Ovary (tissue), 9 donors: ENCODE results near the gene RAB10. TPM values are rescaled to one million over a fixed set of nuclear protein-coding genes. Genes with fewer than 3 reads are reported as not detected.

ENCODE experiments used
- DNase-seq, 5 donors: peaks; one replicate each; pipeline ENCODE4 v3.0.0-alpha.2; 2019 to 2020
- H3K27ac ChIP-seq, 2 donors: fragments of 200-600 bp; one replicate each; pipeline versions ENCODE4 v1.5.1 to v1.8.0; 2019 to 2022
- H3K27me3 ChIP-seq: fragments of 200-600 bp; one replicate; pipeline ENCODE4 v1.8.0; 2022
- H3K36me3 ChIP-seq: fragments of 200-600 bp; sonication (generic); one replicate; pipeline ENCODE4 v1.5.1; 2019
- H3K4me1 ChIP-seq: one replicate; pipeline ENCODE4 v1.8.1; 2013; ENCODE audit warnings: mild to moderate bottlenecking, moderate library complexity; ENCODE audit not compliant: insufficient read depth
- H3K4me3 ChIP-seq: fragments of 200-600 bp; sonication (generic); one replicate; pipeline ENCODE4 v1.5.1; 2017
- H3K9me3 ChIP-seq, 2 donors: fragments of 200-600 bp in 1 of 2; sonication (generic) in 1 of 2; one replicate each; pipeline versions ENCODE4 v1.5.1 to v1.8.1; 2013 to 2019; ENCODE audit warnings: mild to moderate bottlenecking in 1 of 2, moderate library complexity in 1 of 2
- CTCF ChIP-seq, 3 donors: fragments of 450-650 bp in 2 of 3; fragments of 200-600 bp in 1 of 3; IDR thresholded peaks; one replicate each; pipeline versions ENCODE4 v1.5.1 to v1.8.0; 2016 to 2022; ENCODE audit warnings: antibody characterized with exemption in 3 of 3, mild to moderate bottlenecking in 1 of 3
- EP300 ChIP-seq: sonication (generic); formaldehyde crosslinking; IDR thresholded peaks from one replicate; pipeline ENCODE4 v1.6.1; 2017; ENCODE audit warnings: antibody characterized with exemption
- POLR2A ChIP-seq: fragments of 450-650 bp; IDR thresholded peaks from one replicate; pipeline ENCODE4 v1.6.1; 2017; ENCODE audit warnings: antibody characterized with exemption, mild to moderate bottlenecking, moderate library complexity
- WGBS, 3 donors: extraction: QIAGEN DNeasy Blood & Tissue Kit in 1 of 3; methylation state at CpG; one replicate each; pipeline versions ENCODE4 v1.1.5 to v1.1.7; 2013 to 2017; 5-methylcytosine and 5-hydroxymethylcytosine counted together
- intact Hi-C, 4 donors: fragments of 100-400 bp; cut with DNase I; formaldehyde crosslinking; loops; one replicate each; pipeline versions ENCODE4 v1.11.0 to v1.15.1; 2022 to 2023
- polyA plus RNA-seq, 2 donors: library from polyadenylated mRNA; stranded (reverse); fragments of 200-250 nt in 1 of 2; fragments of 350-450 nt in 1 of 2; fragmentation: Illumina TruSeq in 1 of 2; extraction: RNeasy Lipid Tissue Mini Kit (QIAGEN cat#74804) in 1 of 2; gene quantifications; one replicate each; pipeline ENCODE4 v1.2.3, GENCODE V29; 2013 to 2014
- total RNA-seq, 7 donors: library from RNA; depleted of rRNA in 2 of 7; stranded (reverse); fragments of >200 nt in 2 of 7; fragmentation: NEBNext Ultra II Directional in 3 of 7; extraction: Animal tissue kit (Norgen Biotek cat#: 25700) in 3 of 7; gene quantifications; one replicate each; pipeline versions ENCODE4 v1.1.0 to v1.2.4, GENCODE V29; 2016 to 2023
- donor health status: DM: no; HTN: no; CAD: no; lungs with moderate emphysema.
- donor health status: DM: no; HTN: no; CAD: no.
- donor health status: Bipolar disorder and iron deficiency.
- donor health status: DM: yes; HTN: yes; CAD: no.
- donor health status: DM: no; HTN: no; CAD: no.
- donor health status: DM: yes; HTN: yes; CAD: no.

Gene RAB10
- total and polyA plus RNA-seq, 9 donors = 37.6 to 112 (median 93.6) TPM

GRCh38 chr2:26075173-26075572, 41.3 kb downstream of the RAB10 start:
- Histone ChIP-seq H3K27ac (no peak overlapping the region), H3K4me1 (peaks cover 6% of the 10 kb centered on the region), H3K4me3 (no peak overlapping the region), H3K36me3 (no peaks in the 10 kb centered on the region), H3K9me3 (no peaks in the 10 kb centered on the region), H3K27me3 (no peaks in the 10 kb centered on the region)
- no peak for TF ChIP-seq POLR2A
- no peak for TF ChIP-seq CTCF (IDR thresholded peaks at IDR 0.05)
- TF ChIP-seq EP300 = no peak
- no peak for DNase-seq
- 7 to 13% (median 8%) methylated on average over 1 of the region's 1 CpG for WGBS, 3 donors
- intact Hi-C loops = no loop called here

GRCh38 chr2:26076001-26076587, 42.2 kb downstream of the RAB10 start:
- no peak overlapping the region for H3K4me3 ChIP-seq
- H3K4me1 ChIP-seq = peaks cover 6% of the 10 kb centered on the region
- WGBS, 3 donors = 95 to 100% (median 97%) methylated on average over 1 of the region's 1 CpG
- H3K36me3 ChIP-seq = no peaks in the 10 kb centered on the region
- no peak for DNase-seq
- TF ChIP-seq POLR2A (no peak), CTCF (IDR thresholded peaks at IDR 0.05) (no peak), EP300 (no peak)
- H3K9me3 ChIP-seq = no peaks in the 10 kb centered on the region
- intact Hi-C loops = no loop called here
- no peak overlapping the region for H3K27ac ChIP-seq
- no peaks in the 10 kb centered on the region for H3K27me3 ChIP-seq

- TF ChIP-seq CTCF (IDR thresholded peaks at IDR 0.05) = no peak
- no peak for TF ChIP-seq POLR2A
- Histone ChIP-seq H3K4me1 (peaks cover 6% of the 10 kb centered on the region), H3K9me3 (no peaks in the 10 kb centered on the region), H3K27ac (no peak overlapping the region), H3K4me3 (no peak overlapping the region), H3K27me3 (no peaks in the 10 kb centered on the region), H3K36me3 (no peaks in the 10 kb centered on the region)
- DNase-seq = no peak
- WGBS, 3 donors = 91 to 94% (median 93%) methylated on average over 2 of the region's 2 CpGs
- intact Hi-C loops = no loop called here
Measured at GRCh38 chr2:26077291-26077690, 43.4 kb downstream of the RAB10 start.

GRCh38 chr2:26078939-26079338, 45.1 kb downstream of the RAB10 start:
- no peak overlapping the region for H3K4me3 ChIP-seq
- intact Hi-C loops = no loop called here
- DNase-seq = no peak
- H3K36me3 ChIP-seq = no peaks in the 10 kb centered on the region
- WGBS, 3 donors = 86 to 99% (median 93%) methylated on average over 3 of the region's 3 CpGs
- no peaks in the 10 kb centered on the region for H3K9me3 ChIP-seq
- no peak overlapping the region for H3K27ac ChIP-seq
- peaks cover 3% of the 10 kb centered on the region for H3K4me1 ChIP-seq
- TF ChIP-seq EP300 (no peak), CTCF (IDR thresholded peaks at IDR 0.05) (no peak), POLR2A (no peak)
- H3K27me3 ChIP-seq = no peaks in the 10 kb centered on the region
